Measurements from ENCODE around the gene UMAD1.

GRCh38 chr7:7884855-7885254 is 244.3 kb downstream of the UMAD1 start:
- TF ChIP-seq, protein P1, sequence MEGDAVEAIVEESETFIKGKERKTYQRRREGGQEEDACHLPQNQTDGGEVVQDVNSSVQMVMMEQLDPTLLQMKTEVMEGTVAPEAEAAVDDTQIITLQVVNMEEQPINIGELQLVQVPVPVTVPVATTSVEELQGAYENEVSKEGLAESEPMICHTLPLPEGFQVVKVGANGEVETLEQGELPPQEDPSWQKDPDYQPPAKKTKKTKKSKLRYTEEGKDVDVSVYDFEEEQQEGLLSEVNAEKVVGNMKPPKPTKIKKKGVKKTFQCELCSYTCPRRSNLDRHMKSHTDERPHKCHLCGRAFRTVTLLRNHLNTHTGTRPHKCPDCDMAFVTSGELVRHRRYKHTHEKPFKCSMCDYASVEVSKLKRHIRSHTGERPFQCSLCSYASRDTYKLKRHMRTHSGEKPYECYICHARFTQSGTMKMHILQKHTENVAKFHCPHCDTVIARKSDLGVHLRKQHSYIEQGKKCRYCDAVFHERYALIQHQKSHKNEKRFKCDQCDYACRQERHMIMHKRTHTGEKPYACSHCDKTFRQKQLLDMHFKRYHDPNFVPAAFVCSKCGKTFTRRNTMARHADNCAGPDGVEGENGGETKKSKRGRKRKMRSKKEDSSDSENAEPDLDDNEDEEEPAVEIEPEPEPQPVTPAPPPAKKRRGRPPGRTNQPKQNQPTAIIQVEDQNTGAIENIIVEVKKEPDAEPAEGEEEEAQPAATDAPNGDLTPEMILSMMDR (IDR thresholded peaks at IDR 0.05) = no peak
- no peak for TF ChIP-seq POLR2A (IDR thresholded peaks at IDR 0.05)
- no peak for TF ChIP-seq POLR2AphosphoS5 (IDR thresholded peaks at IDR 0.05; ENCODE audit: insufficient read depth in 1 of 2, low read depth in 1 of 2)

Data from vagina (tissue), 2 donors.